HFF-Myc (cell line): ENCODE results near the gene CLCN2.
A peak's percentile ranks its signal among the peaks of the same experiment; 100 is the strongest.

Experiments
- DNase-seq: peaks from one replicate; pipeline ENCODE4 v3.0.0-alpha.2; 2011; ENCODE audit warnings: low read depth; ENCODE audit errors: extremely low read depth
- H3K4me3 ChIP-seq: replicated peaks from 2 replicates; pipeline ENCODE4 v1.5.1; 2011; ENCODE audit warnings: low read depth, mild to moderate bottlenecking, control low read depth, low read length
- CTCF ChIP-seq: IDR thresholded peaks from 2 replicates; pipeline ENCODE4 v1.5.1; 2012; ENCODE audit warnings: mild to moderate bottlenecking, low read depth, low read length, control low read depth; ENCODE audit errors: missing control alignments

The CLCN2 gene

GRCh38 chr3:184366619-184367289 is 5.3 kb upstream of the CLCN2 start:
- TF ChIP-seq CTCF = no peak
- no peak overlapping the region for H3K4me3 ChIP-seq
- peak; percentile 73 for DNase-seq

GRCh38 chr3:184362668-184363546 is 1.5 kb upstream of the CLCN2 start:
- peak; percentile 97 for DNase-seq
- peak overlapping the region; percentile 71 for H3K4me3 ChIP-seq
- TF ChIP-seq CTCF = peak; percentile 50

GRCh38 chr3:184361932-184362667 is 695 bp upstream of the CLCN2 start:
- TF ChIP-seq CTCF = no peak
- no peak for DNase-seq
- peak overlapping the region; percentile 71 for H3K4me3 ChIP-seq

GRCh38 chr3:184360929-184361531 is 375 bp downstream of the CLCN2 start:
- DNase-seq = no peak
- H3K4me3 ChIP-seq = peak overlapping the region; percentile 71
- no peak for TF ChIP-seq CTCF

- DNase-seq = no peak
- peak overlapping the region; percentile 71 for H3K4me3 ChIP-seq
- no peak for TF ChIP-seq CTCF
Observed at GRCh38 chr3:184360070-184360928, 1.1 kb downstream of the CLCN2 start.
